Measurements from ENCODE around the gene SHKBP1.
"Not testable (repeated sequence)": the region's sequence is repeated elsewhere in the genome, so short reads cannot be mapped to it uniquely, and the experiment has no call there.

SHKBP1 gene
- 81.6 reads per million, percentile 78 among the genes with 10 or more reads in this experiment for total RNA-seq

GRCh38 chr19:40576585-40577451, at the start of gene SHKBP1:
Gene SHKBP1, plus strand, starts transcription at chr19:40576873. Its CDS starts 27 bp downstream, at chr19:40576900.
- peak; percentile 92 for DNase-seq

- no peak for DNase-seq
These were observed 48.6 kb upstream of the SHKBP1 start for GRCh38 chr19:40528078-40528477.

- no peak for DNase-seq
These were observed 48.1 kb upstream of the SHKBP1 start for GRCh38 chr19:40528533-40529092.

GRCh38 chr19:40529093-40529954, 47.3 kb upstream of the SHKBP1 start:
- peak; percentile 81 for DNase-seq

- DNase-seq: peak; percentile 8
These were observed 46.4 kb upstream of the SHKBP1 start for GRCh38 chr19:40530091-40530901.

- DNase-seq: no peak
These were observed 43.2 kb upstream of the SHKBP1 start for GRCh38 chr19:40533508-40533907.

- DNase-seq: no peak
These were observed 42.5 kb upstream of the SHKBP1 start for GRCh38 chr19:40534148-40534547.

GRCh38 chr19:40539070-40539469, 37.6 kb upstream of the SHKBP1 start:
- no peak for DNase-seq

- DNase-seq: no peak
These were observed 34.3 kb upstream of the SHKBP1 start for GRCh38 chr19:40542202-40542859.

- no peak for DNase-seq
These were observed 33.6 kb upstream of the SHKBP1 start for GRCh38 chr19:40543029-40543597.

GRCh38 chr19:40546153-40546841, 30.4 kb upstream of the SHKBP1 start:
- DNase-seq: not testable (repeated sequence)

GRCh38 chr19:40547190-40547589, 29.5 kb upstream of the SHKBP1 start:
- not testable (repeated sequence) for DNase-seq

GRCh38 chr19:40547836-40548235, 28.8 kb upstream of the SHKBP1 start:
- no peak for DNase-seq

- DNase-seq: peak; percentile 65
These were observed 27.5 kb upstream of the SHKBP1 start for GRCh38 chr19:40549007-40549708.

- DNase-seq: no peak
These were observed 25.7 kb upstream of the SHKBP1 start for GRCh38 chr19:40550951-40551350.

GRCh38 chr19:40552848-40553247, 23.8 kb upstream of the SHKBP1 start:
- DNase-seq: no peak

- no peak for DNase-seq
These were observed 22.5 kb upstream of the SHKBP1 start for GRCh38 chr19:40553885-40554857.

GRCh38 chr19:40555978-40556689, 20.5 kb upstream of the SHKBP1 start:
- DNase-seq: no peak
